GM20000 (cell line): ENCODE results near the gene ADRA2B.

Experiments used
- DNase-seq: peaks from one replicate; pipeline ENCODE4 v3.0.0; 2012; ENCODE audit warnings: low spot score
- TF ChIP-seq, protein P1 (sequence below): IDR thresholded peaks from 2 replicates; pipeline ENCODE4 v1.5.1; 2012; ENCODE audit warnings: mild to moderate bottlenecking, control low read depth; ENCODE audit errors: extremely low read depth, missing control alignments

Gene ADRA2B

GRCh38 chr2:96113951-96114350 lies 2.4 kb downstream of the ADRA2B start:
- no peak for DNase-seq
- TF ChIP-seq, protein P1, sequence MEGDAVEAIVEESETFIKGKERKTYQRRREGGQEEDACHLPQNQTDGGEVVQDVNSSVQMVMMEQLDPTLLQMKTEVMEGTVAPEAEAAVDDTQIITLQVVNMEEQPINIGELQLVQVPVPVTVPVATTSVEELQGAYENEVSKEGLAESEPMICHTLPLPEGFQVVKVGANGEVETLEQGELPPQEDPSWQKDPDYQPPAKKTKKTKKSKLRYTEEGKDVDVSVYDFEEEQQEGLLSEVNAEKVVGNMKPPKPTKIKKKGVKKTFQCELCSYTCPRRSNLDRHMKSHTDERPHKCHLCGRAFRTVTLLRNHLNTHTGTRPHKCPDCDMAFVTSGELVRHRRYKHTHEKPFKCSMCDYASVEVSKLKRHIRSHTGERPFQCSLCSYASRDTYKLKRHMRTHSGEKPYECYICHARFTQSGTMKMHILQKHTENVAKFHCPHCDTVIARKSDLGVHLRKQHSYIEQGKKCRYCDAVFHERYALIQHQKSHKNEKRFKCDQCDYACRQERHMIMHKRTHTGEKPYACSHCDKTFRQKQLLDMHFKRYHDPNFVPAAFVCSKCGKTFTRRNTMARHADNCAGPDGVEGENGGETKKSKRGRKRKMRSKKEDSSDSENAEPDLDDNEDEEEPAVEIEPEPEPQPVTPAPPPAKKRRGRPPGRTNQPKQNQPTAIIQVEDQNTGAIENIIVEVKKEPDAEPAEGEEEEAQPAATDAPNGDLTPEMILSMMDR: no peak

DNA sequence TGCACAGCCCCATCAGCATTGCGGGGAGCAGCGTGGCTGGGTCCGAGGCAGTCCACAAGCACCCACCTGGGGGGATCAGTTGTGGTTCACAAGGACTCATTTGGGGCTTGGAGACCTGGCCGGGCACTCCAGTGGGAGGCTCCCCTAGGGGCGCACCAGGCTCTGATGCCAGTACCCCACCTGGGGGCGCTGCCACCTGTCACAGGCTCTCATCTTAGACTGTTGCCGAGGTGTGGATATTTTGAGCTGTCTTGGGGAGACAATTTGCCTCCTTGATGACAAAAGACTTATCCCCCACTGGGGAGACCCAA lies 3.0 kb downstream of the ADRA2B start:
- DNase-seq: no peak
- TF ChIP-seq, protein P1: peak; percentile 8

DNA sequence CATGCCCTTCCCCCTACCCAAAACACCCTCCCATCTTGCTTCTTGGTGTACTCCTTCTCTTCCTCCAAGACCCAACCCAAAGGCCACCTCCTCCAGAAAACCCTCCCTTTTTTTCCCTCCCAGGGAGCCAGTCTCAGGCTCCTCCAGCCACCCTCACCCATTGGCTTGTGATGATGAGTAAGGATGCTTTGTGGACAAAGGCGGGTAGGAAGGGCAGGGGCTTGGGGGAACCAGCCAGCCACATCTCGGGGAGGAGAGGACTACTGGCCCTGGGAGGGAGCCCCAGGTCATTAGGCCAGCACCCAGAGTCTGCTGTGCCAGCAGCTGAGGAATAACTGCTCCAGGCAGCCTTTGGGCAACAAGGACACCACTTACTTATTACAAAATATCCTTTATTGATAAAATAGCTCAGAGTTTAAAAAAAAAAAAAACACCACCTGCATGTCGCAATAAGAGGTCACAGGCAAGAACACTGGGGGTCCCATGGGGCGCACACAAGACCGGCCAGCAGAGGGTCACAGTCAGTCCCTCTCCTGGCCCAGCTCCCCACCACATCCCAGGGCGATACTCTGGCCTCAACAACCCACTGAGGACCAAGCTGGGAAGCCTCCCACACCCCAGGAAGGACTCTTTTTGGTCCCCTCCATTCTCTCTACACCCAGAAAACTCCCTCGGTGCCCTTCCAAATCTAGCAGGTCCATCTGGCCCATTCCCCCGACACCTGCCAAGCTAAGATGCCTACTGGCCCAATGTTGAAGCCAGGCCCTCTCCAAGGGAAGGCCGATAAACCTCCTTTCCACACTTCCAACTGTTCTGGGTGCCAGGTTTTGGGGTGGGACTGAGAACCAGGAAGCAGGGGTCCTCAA lies 3.6 kb downstream of the ADRA2B start:
- no peak for DNase-seq

GRCh38 chr2:96111823-96112500 lies 4.4 kb downstream of the ADRA2B start:
- DNase-seq: no peak
- TF ChIP-seq, protein P1: no peak

More for the DNA sequence above, 3.6 kb downstream of the ADRA2B start:
- TF ChIP-seq, protein P1: no peak

GRCh38 chr2:96111257-96111640 lies 5.1 kb downstream of the ADRA2B start:
- TF ChIP-seq, protein P1: no peak
- no peak for DNase-seq

GRCh38 chr2:96110621-96111256 lies 5.6 kb downstream of the ADRA2B start:
- TF ChIP-seq, protein P1: no peak
- no peak for DNase-seq

- TF ChIP-seq, protein P1: no peak
- no peak for DNase-seq
Observed at GRCh38 chr2:96109931-96110511, 6.3 kb downstream of the ADRA2B start.
